Measurements from ENCODE around the gene AGL.

GRCh38 chr1:99942723-99943122 is 92.6 kb downstream of the AGL start:
- no peak for TF ChIP-seq CTCF (conservative IDR thresholded peaks at IDR 0.05; ENCODE audit: low read depth, low read length)
- no peak for TF ChIP-seq MAFK (IDR thresholded peaks at IDR 0.05; ENCODE audit: low read depth, low read length)
- no peak for TF ChIP-seq NFE2L2 (IDR thresholded peaks at IDR 0.05; ENCODE audit: low read depth, low read length)
- TF ChIP-seq POLR2A (IDR thresholded peaks at IDR 0.05; ENCODE audit: low read depth, low read length), result no peak
- no peak for TF ChIP-seq RAD21 (IDR thresholded peaks at IDR 0.05; ENCODE audit: low read length)
- no peak for TF ChIP-seq SMC3 (IDR thresholded peaks at IDR 0.05; ENCODE audit: low read depth, low read length)
- TF ChIP-seq RFX5 (IDR thresholded peaks at IDR 0.05; ENCODE audit: low read depth, low read length), result no peak
- TF ChIP-seq USF2 (IDR thresholded peaks at IDR 0.05; ENCODE audit: low read depth, low read length), result no peak
- no peak for TF ChIP-seq RCOR1 (IDR thresholded peaks at IDR 0.05; ENCODE audit: insufficient replicate concordance, low read length)
- TF ChIP-seq ELK1 (IDR thresholded peaks at IDR 0.05; ENCODE audit: borderline replicate concordance, low read depth, low read length), result no peak

All from IMR-90 (cell line).